GM19324 (cell line): ENCODE results near the gene SNRPA1.

ENCODE experiments used
- ATAC-seq: cut with Tn5 transposase; IDR thresholded peaks from one replicate; pipeline ENCODE4 v1.9.1; 2021; ENCODE audit warnings: mild to moderate bottlenecking, moderate library complexity; ENCODE audit not compliant: unreplicated experiment, low FRiP score

Gene SNRPA1

GRCh38 chr15:101320501-101321052 lies 25.5 kb upstream of the SNRPA1 start:
- ATAC-seq: no peak

- ATAC-seq: no peak
Observed at GRCh38 chr15:101318839-101319238, 23.8 kb upstream of the SNRPA1 start.

- ATAC-seq: no peak
Observed at GRCh38 chr15:101318147-101318819, 23.2 kb upstream of the SNRPA1 start.

- ATAC-seq: no peak
Observed at GRCh38 chr15:101317336-101317872, 22.4 kb upstream of the SNRPA1 start.

- ATAC-seq: no peak
Observed at GRCh38 chr15:101316529-101316928, 21.5 kb upstream of the SNRPA1 start.

- no peak for ATAC-seq
Observed at GRCh38 chr15:101315736-101316135, 20.7 kb upstream of the SNRPA1 start.

GRCh38 chr15:101314336-101315125 lies 19.5 kb upstream of the SNRPA1 start:
- no peak for ATAC-seq

- no peak for ATAC-seq
Observed at GRCh38 chr15:101313041-101313761, 18.2 kb upstream of the SNRPA1 start.

GRCh38 chr15:101310508-101310907 lies 15.5 kb upstream of the SNRPA1 start:
- ATAC-seq: no peak

GRCh38 chr15:101310161-101310480 lies 15.1 kb upstream of the SNRPA1 start:
- no peak for ATAC-seq

GRCh38 chr15:101309436-101310160 lies 14.6 kb upstream of the SNRPA1 start:
- no peak for ATAC-seq

GRCh38 chr15:101308604-101309435 lies 13.8 kb upstream of the SNRPA1 start:
- ATAC-seq: no peak

- no peak for ATAC-seq
Observed at GRCh38 chr15:101307897-101308603, 13.0 kb upstream of the SNRPA1 start.

- no peak for ATAC-seq
Observed at GRCh38 chr15:101307048-101307896, 12.2 kb upstream of the SNRPA1 start.

- no peak for ATAC-seq
Observed at GRCh38 chr15:101306341-101307047, 11.4 kb upstream of the SNRPA1 start.

GRCh38 chr15:101305820-101306255 lies 10.8 kb upstream of the SNRPA1 start:
- ATAC-seq: no peak

GRCh38 chr15:101303408-101303807 lies 8.4 kb upstream of the SNRPA1 start:
- no peak for ATAC-seq
